HCT116 (cell line): ENCODE results near the gene GRAMD4. TPM values are rescaled to one million over a fixed set of nuclear protein-coding genes. Genes with fewer than 3 reads are reported as not detected.

Source experiments
- ATAC-seq: fragments of 200-7000 bp; cut with Tn5 transposase; 2 replicates; pipeline ENCODE4 v1.9.1; 2020; ENCODE audit warnings: mild to moderate bottlenecking, moderate library complexity
- BruUV-seq: library from RNA; stranded (reverse); fragments of 400-500 nt; replicated peaks from 2 replicates; lab custom pipeline; 2021; lab: Mats Ljungman, UMichigan
- CTCF ChIA-PET: fragments of 300-600 bp; sonication (Branson Sonifier 250); formaldehyde crosslinking; loops from one replicate; lab custom pipeline; 2021; ENCODE audit warnings: antibody characterized with exemption; lab: Charles Lee
- POLR2A ChIA-PET: fragments of 300-600, 350-600 bp; sonication (Branson Sonifier 250); formaldehyde crosslinking; loops from one replicate; lab custom pipeline; 2021; ENCODE audit warnings: antibody characterized with exemption; lab: Charles Lee
- RAD21 ChIA-PET, 2 experiments: fragments of 300-600 bp; sonication (Branson Sonifier 250); formaldehyde crosslinking; loops; one replicate each; lab custom pipeline; 2023; ENCODE audit warnings: low total read pairs in 2 of 2; ENCODE audit not compliant: uncharacterized antibody in 2 of 2, unreplicated experiment in 2 of 2, low non-redundant PET in 1 of 2; lab: Charles Lee
- DNase-seq: peaks from one replicate; pipeline ENCODE4 v3.0.0-alpha.2; 2010; ENCODE audit warnings: low read depth, low spot score
- H2AFZ ChIP-seq: fragments of 200-600 bp; shearing (Covaris generic), sonication (generic); 2 replicates; pipeline ENCODE4 v1.6.1; 2017; ENCODE audit warnings: low read depth, mixed run types, mixed read lengths, antibody characterized with exemption, low read length; ENCODE audit not compliant: poor library complexity, severe bottlenecking
- H3K27ac ChIP-seq: 2 replicates; pipeline ENCODE4 v1.5.1; 2012; ENCODE audit warnings: low read depth, low read length
- H3K27me3 ChIP-seq: fragments of 200-600 bp; sonication (generic); 2 replicates; pipeline ENCODE4 v1.6.1; 2016; ENCODE audit warnings: mixed run types, low read length, mixed read lengths; ENCODE audit not compliant: insufficient read depth
- H3K36me3 ChIP-seq, 2 experiments: fragments of 200-500 bp in 1 of 2; fragments of 200-600 bp in 1 of 2; sonication (Bioruptor generic) in 1 of 2; sonication (generic) in 1 of 2; 2 replicates each; pipeline versions ENCODE4 v1.5.1 to v1.6.1; 2014 to 2016; ENCODE audit warnings: low read length in 2 of 2, inconsistent platforms in 1 of 2, mixed read lengths in 1 of 2, mixed run types in 1 of 2; ENCODE audit not compliant: insufficient read depth in 2 of 2, control insufficient read depth in 1 of 2
- H3K4me1 ChIP-seq, 2 experiments: fragments of 200-600 bp in 1 of 2; sonication (generic) in 1 of 2; 2 replicates each; pipeline versions ENCODE4 v1.5.1 to v1.6.1; 2012 to 2017; ENCODE audit warnings: low read length in 2 of 2, inconsistent platforms in 1 of 2, mild to moderate bottlenecking in 1 of 2, mixed read lengths in 1 of 2, mixed run types in 1 of 2, moderate library complexity in 1 of 2; ENCODE audit not compliant: insufficient read depth in 2 of 2, control insufficient read depth in 1 of 2
- H3K4me2 ChIP-seq: fragments of 200-600 bp; sonication (generic); 2 replicates; pipeline ENCODE4 v1.6.1; 2017; ENCODE audit warnings: mixed run types, low read length, mixed read lengths
- H3K4me3 ChIP-seq, 2 experiments: fragments of 200-600 bp in 1 of 2; sonication (generic) in 1 of 2; replicated peaks in 1 of 2; 2 replicates each; pipeline ENCODE4 v1.5.1; 2011 to 2016; ENCODE audit warnings: low read length in 2 of 2, control low read depth in 1 of 2, low read depth in 1 of 2, mild to moderate bottlenecking in 1 of 2, mixed read lengths in 1 of 2, mixed run types in 1 of 2
- H3K79me2 ChIP-seq: fragments of 200-600 bp; sonication (generic); 2 replicates; pipeline ENCODE4 v1.6.1; 2017; ENCODE audit warnings: mild to moderate bottlenecking, mixed run types, low read length, moderate library complexity, mixed read lengths; ENCODE audit not compliant: insufficient read depth
- H3K9ac ChIP-seq: fragments of 200-600 bp; sonication (generic); 2 replicates; pipeline ENCODE4 v1.6.1; 2016; ENCODE audit warnings: low read length, mixed read lengths
- H3K9me2 ChIP-seq: fragments of 200-600 bp; sonication (generic), shearing (Covaris generic); 2 replicates; pipeline ENCODE4 v1.6.1; 2017; ENCODE audit warnings: mixed run types, mild to moderate bottlenecking, moderate library complexity; ENCODE audit not compliant: insufficient read depth
- H3K9me3 ChIP-seq, 2 experiments: fragments of 200-500 bp in 1 of 2; fragments of 200-600 bp in 1 of 2; sonication (Bioruptor generic) in 1 of 2; sonication (generic) in 1 of 2; 2 replicates each; pipeline ENCODE4 v1.6.1; 2014 to 2017; ENCODE audit warnings: low read length in 2 of 2, mixed read lengths in 2 of 2, inconsistent platforms in 1 of 2, low read depth in 1 of 2, mild to moderate bottlenecking in 1 of 2, mixed run types in 1 of 2, moderate library complexity in 1 of 2; ENCODE audit not compliant: control insufficient read depth in 1 of 2, insufficient read depth in 1 of 2
- H4K20me1 ChIP-seq: fragments of 200-600 bp; sonication (generic), shearing (Covaris generic); 2 replicates; pipeline ENCODE4 v1.6.1; 2017; ENCODE audit warnings: mixed run types, mild to moderate bottlenecking, moderate library complexity; ENCODE audit not compliant: insufficient read depth
- CBX3 ChIP-seq: IDR thresholded peaks from 2 replicates; pipeline ENCODE4 v1.6.1; 2012; ENCODE audit warnings: low read depth
- EGR1 ChIP-seq: IDR thresholded peaks from 2 replicates; pipeline ENCODE4 v1.6.1; 2012; ENCODE audit warnings: low read depth
- ELF1 ChIP-seq: IDR thresholded peaks from 2 replicates; pipeline ENCODE4 v1.6.1; 2012; ENCODE audit warnings: low read depth, borderline replicate concordance
- EZH2 ChIP-seq: fragments of 200-600 bp; sonication (generic); IDR thresholded peaks from 2 replicates; pipeline ENCODE4 v1.6.1; 2017; ENCODE audit warnings: antibody characterized with exemption, mixed run types
- EZH2phosphoT487 ChIP-seq: fragments of 200-600 bp; IDR thresholded peaks from 2 replicates; pipeline ENCODE4 v1.6.1; 2018; ENCODE audit warnings: antibody characterized with exemption, borderline replicate concordance
- JUND ChIP-seq: IDR thresholded peaks from 2 replicates; pipeline ENCODE4 v1.6.1; 2012
- POLR2A ChIP-seq: IDR thresholded peaks from 2 replicates; pipeline ENCODE4 v1.7.0; 2011; ENCODE audit warnings: borderline replicate concordance; ENCODE audit not compliant: insufficient read depth, insufficient read length; ENCODE audit errors: extremely low read depth
- POLR2AphosphoS5 ChIP-seq: IDR thresholded peaks from 2 replicates; pipeline ENCODE4 v1.6.1; 2011; ENCODE audit warnings: mild to moderate bottlenecking, low read depth, low read length, moderate library complexity
- SP1 ChIP-seq: IDR thresholded peaks from 2 replicates; pipeline ENCODE4 v1.6.1; 2012; ENCODE audit warnings: low read depth
- SRF ChIP-seq: IDR thresholded peaks from 2 replicates; pipeline ENCODE4 v1.6.1; 2012; ENCODE audit warnings: low read depth
- YY1 ChIP-seq: IDR thresholded peaks from 2 replicates; pipeline ENCODE4 v1.6.1; 2011; ENCODE audit warnings: low read length, low read depth, moderate library complexity, mild to moderate bottlenecking; ENCODE audit not compliant: insufficient replicate concordance; ENCODE audit errors: extremely low read depth
- ZFX ChIP-seq: fragments of 450-650 bp; IDR thresholded peaks from 2 replicates; pipeline ENCODE4 v1.6.1; 2017
- intact Hi-C: fragments of 100-400 bp; cut with micrococcal nuclease; formaldehyde crosslinking; loops from 2 replicates; pipeline ENCODE4 v1.10.0; 2022
- total RNA-seq: library from RNA; stranded (reverse); gene quantifications from one replicate; pipeline ENCODE4 v1.2.1, GENCODE V29; 2021; ENCODE audit not compliant: unreplicated experiment
- TF ChIP-seq, protein P1 (sequence below): IDR thresholded peaks from 2 replicates; pipeline ENCODE4 v1.6.1; 2011; ENCODE audit warnings: mild to moderate bottlenecking, low read length, moderate library complexity; ENCODE audit not compliant: insufficient replicate concordance; ENCODE audit errors: extremely low read depth
- TF ChIP-seq, protein P2 (sequence below), 3 experiments: fragments of 200-600 bp in 1 of 3; sonication (generic) in 1 of 3; IDR thresholded peaks in 2 of 3; conservative IDR thresholded peaks in 1 of 3; 2 replicates each; pipeline ENCODE4 v1.5.1; 2012 to 2017; ENCODE audit warnings: low read depth in 2 of 3, low read length in 2 of 3, antibody characterized with exemption in 1 of 3, borderline replicate concordance in 1 of 3, control low read depth in 1 of 3, mild to moderate bottlenecking in 1 of 3, mixed read lengths in 1 of 3, mixed run types in 1 of 3, moderate library complexity in 1 of 3; ENCODE audit not compliant: insufficient read depth in 1 of 3
- TF ChIP-seq, protein P3 (sequence below): IDR thresholded peaks from 2 replicates; pipeline ENCODE4 v1.6.1; 2012

The GRAMD4 gene
- total RNA-seq, 1 experiment from 2014 or later: 25.8 TPM

- Histone ChIP-seq H2AFZ (no peak overlapping the region), H3K27ac (peak overlapping the region; percentile 19; the same call in 1 of the 2 replicates), H3K4me2 (peak overlapping the region; percentile 53; the same call in 1 of the 2 replicates), H3K27me3 (no peaks in the 10 kb centered on the region), H3K9me3 (no peaks in the 10 kb centered on the region), H3K79me2 (no peaks in the 10 kb centered on the region), H3K9ac (0 out of 2 replicates have a peak overlapping the region, but pooled peaks have one; percentile 21), H3K9me2 (no peaks in the 10 kb centered on the region), H3K36me3 (no peaks in the 10 kb centered on the region), H3K4me3 (no peak overlapping the region)
- BruUV-seq: no TSS peak
- intact Hi-C loops: loop anchor here (5.0 kb wide), 1 partner anchor 100 kb away; no protein-coding TSS in a partner anchor
- ChIA-PET RAD21 (no interaction called here), CTCF (no interaction called here), POLR2A (no interaction called here)
- ATAC-seq: no peak
- no peak for DNase-seq
- no peak for TF ChIP-seq YY1
- no peak for TF ChIP-seq POLR2AphosphoS5
- no peak for TF ChIP-seq EGR1
- TF ChIP-seq CBX3: no peak
- TF ChIP-seq SRF: no peak
- TF ChIP-seq ELF1: no peak
- no peak for TF ChIP-seq POLR2A
- no peak for TF ChIP-seq EZH2phosphoT487
- TF ChIP-seq, all 23 proteins: peak for 0
- Histone ChIP-seq H4K20me1 (no peaks in the 10 kb centered on the region), H3K4me1 (peaks cover 23 to 25% of the 10 kb centered on the region in 2 experiments)
Observed at GRCh38 chr22:46662226-46662625, 42.0 kb downstream of the GRAMD4 start.

DNA sequence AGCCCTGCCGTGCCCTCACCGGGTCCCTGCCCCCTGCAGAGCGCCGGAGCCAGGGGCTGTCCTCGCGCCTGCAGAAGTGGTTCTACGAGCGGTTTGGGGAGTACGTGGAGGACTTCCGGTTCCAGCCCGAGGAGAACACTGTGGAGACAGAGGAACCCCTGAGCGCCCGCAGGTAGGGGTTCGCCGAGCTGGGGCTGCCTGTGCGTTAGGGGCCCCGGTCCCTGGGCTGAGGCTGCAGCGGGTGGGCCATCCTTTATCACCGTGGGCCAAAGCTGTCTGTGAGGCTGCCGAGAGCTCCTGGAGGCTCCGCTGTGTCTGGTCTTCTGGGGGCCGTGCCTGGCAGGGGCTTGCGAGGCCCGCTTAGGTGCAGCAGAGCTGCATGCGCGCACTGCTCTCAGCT, 42.8 kb downstream of the GRAMD4 start:
- Histone ChIP-seq H3K79me2 (no peaks in the 10 kb centered on the region), H3K4me3 (no peak overlapping the region), H4K20me1 (no peaks in the 10 kb centered on the region), H3K9ac (no peak overlapping the region), H3K9me2 (no peaks in the 10 kb centered on the region), H3K4me2 (no peak overlapping the region), H3K27ac (no peak overlapping the region), H3K27me3 (no peaks in the 10 kb centered on the region), H3K9me3 (no peaks in the 10 kb centered on the region), H2AFZ (no peak overlapping the region), H3K4me1 (peaks cover 23 to 25% of the 10 kb centered on the region in 2 experiments), H3K36me3 (no peaks in the 10 kb centered on the region)
- intact Hi-C loops: loop anchor here (5.0 kb wide), 1 partner anchor 101 kb away; no protein-coding TSS in a partner anchor
- TF ChIP-seq, protein P1, sequence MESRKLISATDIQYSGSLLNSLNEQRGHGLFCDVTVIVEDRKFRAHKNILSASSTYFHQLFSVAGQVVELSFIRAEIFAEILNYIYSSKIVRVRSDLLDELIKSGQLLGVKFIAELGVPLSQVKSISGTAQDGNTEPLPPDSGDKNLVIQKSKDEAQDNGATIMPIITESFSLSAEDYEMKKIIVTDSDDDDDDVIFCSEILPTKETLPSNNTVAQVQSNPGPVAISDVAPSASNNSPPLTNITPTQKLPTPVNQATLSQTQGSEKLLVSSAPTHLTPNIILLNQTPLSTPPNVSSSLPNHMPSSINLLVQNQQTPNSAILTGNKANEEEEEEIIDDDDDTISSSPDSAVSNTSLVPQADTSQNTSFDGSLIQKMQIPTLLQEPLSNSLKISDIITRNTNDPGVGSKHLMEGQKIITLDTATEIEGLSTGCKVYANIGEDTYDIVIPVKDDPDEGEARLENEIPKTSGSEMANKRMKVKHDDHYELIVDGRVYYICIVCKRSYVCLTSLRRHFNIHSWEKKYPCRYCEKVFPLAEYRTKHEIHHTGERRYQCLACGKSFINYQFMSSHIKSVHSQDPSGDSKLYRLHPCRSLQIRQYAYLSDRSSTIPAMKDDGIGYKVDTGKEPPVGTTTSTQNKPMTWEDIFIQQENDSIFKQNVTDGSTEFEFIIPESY: no peak
- TF ChIP-seq EZH2 (no peak), JUND (no peak), ZFX (no peak), EZH2phosphoT487 (no peak), SP1 (no peak)
- TF ChIP-seq, protein P2, sequence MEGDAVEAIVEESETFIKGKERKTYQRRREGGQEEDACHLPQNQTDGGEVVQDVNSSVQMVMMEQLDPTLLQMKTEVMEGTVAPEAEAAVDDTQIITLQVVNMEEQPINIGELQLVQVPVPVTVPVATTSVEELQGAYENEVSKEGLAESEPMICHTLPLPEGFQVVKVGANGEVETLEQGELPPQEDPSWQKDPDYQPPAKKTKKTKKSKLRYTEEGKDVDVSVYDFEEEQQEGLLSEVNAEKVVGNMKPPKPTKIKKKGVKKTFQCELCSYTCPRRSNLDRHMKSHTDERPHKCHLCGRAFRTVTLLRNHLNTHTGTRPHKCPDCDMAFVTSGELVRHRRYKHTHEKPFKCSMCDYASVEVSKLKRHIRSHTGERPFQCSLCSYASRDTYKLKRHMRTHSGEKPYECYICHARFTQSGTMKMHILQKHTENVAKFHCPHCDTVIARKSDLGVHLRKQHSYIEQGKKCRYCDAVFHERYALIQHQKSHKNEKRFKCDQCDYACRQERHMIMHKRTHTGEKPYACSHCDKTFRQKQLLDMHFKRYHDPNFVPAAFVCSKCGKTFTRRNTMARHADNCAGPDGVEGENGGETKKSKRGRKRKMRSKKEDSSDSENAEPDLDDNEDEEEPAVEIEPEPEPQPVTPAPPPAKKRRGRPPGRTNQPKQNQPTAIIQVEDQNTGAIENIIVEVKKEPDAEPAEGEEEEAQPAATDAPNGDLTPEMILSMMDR (IDR thresholded peaks at IDR 0.05 in 2 of 3, conservative IDR thresholded peaks at IDR 0.05 in 1 of 3; ENCODE audit: borderline replicate concordance in 1 of 3, insufficient read depth in 1 of 3, low read depth in 2 of 3, low read length in 2 of 3): no peak
- TF ChIP-seq, protein P3, sequence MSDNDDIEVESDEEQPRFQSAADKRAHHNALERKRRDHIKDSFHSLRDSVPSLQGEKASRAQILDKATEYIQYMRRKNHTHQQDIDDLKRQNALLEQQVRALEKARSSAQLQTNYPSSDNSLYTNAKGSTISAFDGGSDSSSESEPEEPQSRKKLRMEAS: no peak
- ChIA-PET POLR2A (no interaction called here), CTCF (no interaction called here), RAD21 (no interaction called here)
- DNase-seq (no peak), ATAC-seq (no peak)
- BruUV-seq: no TSS peak
